Activated CD8-positive, alpha-beta T cell treated with anti-CD3 and anti-CD28 coated beads, Interleukin-2, amount 10 ng/mL, durations not matched to agents 7 days and 5 days (primary cell): ENCODE results near the gene C1orf198. TPM values are rescaled to one million over a fixed set of nuclear protein-coding genes. Genes with fewer than 3 reads are reported as not detected.

Experiments
- ATAC-seq: fragments of 150-1000 bp; cut with Tn5 transposase; one replicate; pipeline ENCODE4 v1.10.0; 2021; ENCODE audit warnings: moderate library complexity
- CTCF ChIA-PET: fragments of 350-600 bp; sonication (Branson Sonifier 250); formaldehyde crosslinking; loops from one replicate; lab custom pipeline; 2021; ENCODE audit warnings: antibody characterized with exemption; lab: Charles Lee
- POLR2A ChIA-PET: fragments of 350-600 bp; sonication (Branson Sonifier 250); formaldehyde crosslinking; loops from one replicate; lab custom pipeline; 2021; ENCODE audit warnings: antibody characterized with exemption; lab: Charles Lee
- DNase-seq: peaks from one replicate; pipeline ENCODE4 v3.0.0-alpha.2; 2020
- H3K27ac Mint-ChIP-seq: one replicate; pipeline ENCODE4 v1.8.0; 2021; ENCODE audit warnings: mild to moderate bottlenecking, mixed read lengths
- H3K27me3 Mint-ChIP-seq: one replicate; pipeline ENCODE4 v1.8.0; 2021; ENCODE audit warnings: low read depth, mixed read lengths
- H3K36me3 Mint-ChIP-seq: one replicate; pipeline ENCODE4 v1.8.0; 2021; ENCODE audit warnings: low read depth, mixed read lengths
- H3K4me1 Mint-ChIP-seq: one replicate; pipeline ENCODE4 v1.8.0; 2021; ENCODE audit warnings: low read depth, mixed read lengths
- H3K4me3 Mint-ChIP-seq: one replicate; pipeline ENCODE4 v1.8.0; 2021; ENCODE audit warnings: mild to moderate bottlenecking, mixed read lengths
- H3K9me3 Mint-ChIP-seq: one replicate; pipeline ENCODE4 v1.8.0; 2022; ENCODE audit warnings: mixed read lengths; ENCODE audit not compliant: insufficient read depth
- total RNA-seq, 2 experiments: library from RNA; stranded (reverse); gene quantifications; one replicate each; pipeline ENCODE4 v1.2.3, GENCODE V29; 2021

C1orf198 gene
- total RNA-seq, 2 experiments from 2014 or later, result 2.5 to 2.6 TPM

GRCh38 chr1:230827081-230827681 is 41.1 kb downstream of the C1orf198 start:
- Mint-ChIP-seq H3K9me3 (no peaks in the 10 kb centered on the region), H3K27me3 (peaks cover 7% of the 10 kb centered on the region), H3K4me1 (no peaks in the 10 kb centered on the region), H3K27ac (no peak overlapping the region), H3K36me3 (no peaks in the 10 kb centered on the region), H3K4me3 (no peak overlapping the region)
- CTCF ChIA-PET, result no interaction called here
- DNase-seq (no peak), ATAC-seq (no peak)
- POLR2A ChIA-PET, result no interaction called here

GRCh38 chr1:230826166-230826875 is 42.0 kb downstream of the C1orf198 start:
- ChIA-PET POLR2A (no interaction called here), CTCF (no interaction called here)
- no peaks in the 10 kb centered on the region for H3K9me3 Mint-ChIP-seq
- H3K36me3 Mint-ChIP-seq, result no peaks in the 10 kb centered on the region
- no peak for ATAC-seq
- no peaks in the 10 kb centered on the region for H3K4me1 Mint-ChIP-seq
- no peak for DNase-seq
- no peak overlapping the region for H3K4me3 Mint-ChIP-seq
- H3K27ac Mint-ChIP-seq, result no peak overlapping the region
- H3K27me3 Mint-ChIP-seq, result peaks cover 4% of the 10 kb centered on the region

- ATAC-seq (no peak), DNase-seq (no peak)
- Mint-ChIP-seq H3K9me3 (no peaks in the 10 kb centered on the region), H3K4me1 (no peaks in the 10 kb centered on the region), H3K27me3 (peaks cover 4% of the 10 kb centered on the region), H3K36me3 (no peaks in the 10 kb centered on the region), H3K4me3 (no peak overlapping the region), H3K27ac (no peak overlapping the region)
- CTCF ChIA-PET, result no interaction called here
- POLR2A ChIA-PET, result no interaction called here
Observed at GRCh38 chr1:230825761-230826160, 42.6 kb downstream of the C1orf198 start.

- Mint-ChIP-seq H3K4me3 (no peak overlapping the region), H3K4me1 (no peaks in the 10 kb centered on the region), H3K9me3 (no peaks in the 10 kb centered on the region), H3K27me3 (peaks cover 3% of the 10 kb centered on the region), H3K36me3 (no peaks in the 10 kb centered on the region), H3K27ac (no peak overlapping the region)
- no peak for DNase-seq
- CTCF ChIA-PET, result no interaction called here
- POLR2A ChIA-PET, result no interaction called here
- ATAC-seq, result no peak
Observed at GRCh38 chr1:230824919-230825721, 43.2 kb downstream of the C1orf198 start.

GRCh38 chr1:230824551-230824918 is 43.8 kb downstream of the C1orf198 start:
- DNase-seq (no peak), ATAC-seq (no peak)
- ChIA-PET CTCF (no interaction called here), POLR2A (no interaction called here)
- H3K36me3 Mint-ChIP-seq, result no peaks in the 10 kb centered on the region
- no peaks in the 10 kb centered on the region for H3K9me3 Mint-ChIP-seq
- H3K4me3 Mint-ChIP-seq, result no peak overlapping the region
- H3K4me1 Mint-ChIP-seq, result no peaks in the 10 kb centered on the region
- no peak overlapping the region for H3K27ac Mint-ChIP-seq
- H3K27me3 Mint-ChIP-seq, result peaks cover 3% of the 10 kb centered on the region

GRCh38 chr1:230823931-230824381 is 44.4 kb downstream of the C1orf198 start:
- no peak overlapping the region for H3K4me3 Mint-ChIP-seq

GRCh38 chr1:230823426-230823825 is 44.9 kb downstream of the C1orf198 start:
- ChIA-PET POLR2A (no interaction called here), CTCF (no interaction called here)
- DNase-seq (no peak), ATAC-seq (no peak)
- Mint-ChIP-seq H3K27me3 (peaks cover 5% of the 10 kb centered on the region), H3K36me3 (no peaks in the 10 kb centered on the region), H3K4me1 (no peaks in the 10 kb centered on the region), H3K27ac (no peak overlapping the region), H3K4me3 (no peak overlapping the region), H3K9me3 (no peaks in the 10 kb centered on the region)

More at GRCh38 chr1:230823931-230824381, 44.4 kb downstream of the C1orf198 start:
- no peak for DNase-seq
- ChIA-PET CTCF (no interaction called here), POLR2A (no interaction called here)
- Mint-ChIP-seq H3K27me3 (peaks cover 5% of the 10 kb centered on the region), H3K27ac (no peak overlapping the region), H3K9me3 (no peaks in the 10 kb centered on the region), H3K4me1 (no peaks in the 10 kb centered on the region), H3K36me3 (no peaks in the 10 kb centered on the region)
- ATAC-seq, result no peak

- CTCF ChIA-PET, result no interaction called here
- H3K27ac Mint-ChIP-seq, result no peak overlapping the region
- no peaks in the 10 kb centered on the region for H3K4me1 Mint-ChIP-seq
- ATAC-seq (no peak), DNase-seq (no peak)
- H3K27me3 Mint-ChIP-seq, result peaks cover 9% of the 10 kb centered on the region
- H3K36me3 Mint-ChIP-seq, result no peaks in the 10 kb centered on the region
- POLR2A ChIA-PET, result no interaction called here
- H3K4me3 Mint-ChIP-seq, result no peak overlapping the region
- no peaks in the 10 kb centered on the region for H3K9me3 Mint-ChIP-seq
Observed at GRCh38 chr1:230822092-230822581, 46.2 kb downstream of the C1orf198 start.

GRCh38 chr1:230821346-230821745 is 47.0 kb downstream of the C1orf198 start:
- ChIA-PET POLR2A (no interaction called here), CTCF (no interaction called here)
- ATAC-seq, result no peak

GRCh38 chr1:230820568-230820967 is 47.8 kb downstream of the C1orf198 start:
- ChIA-PET POLR2A (no interaction called here), CTCF (no interaction called here)
- Mint-ChIP-seq H3K27me3 (peaks cover 13% of the 10 kb centered on the region), H3K4me1 (no peaks in the 10 kb centered on the region), H3K27ac (no peak overlapping the region), H3K36me3 (no peaks in the 10 kb centered on the region), H3K4me3 (no peak overlapping the region), H3K9me3 (no peaks in the 10 kb centered on the region)
- no peak for DNase-seq
- no peak for ATAC-seq

More at GRCh38 chr1:230821346-230821745, 47.0 kb downstream of the C1orf198 start:
- DNase-seq, result no peak
- Mint-ChIP-seq H3K4me1 (no peaks in the 10 kb centered on the region), H3K9me3 (no peaks in the 10 kb centered on the region), H3K27me3 (peaks cover 13% of the 10 kb centered on the region), H3K4me3 (no peak overlapping the region), H3K27ac (no peak overlapping the region), H3K36me3 (no peaks in the 10 kb centered on the region)

- peaks cover 18% of the 10 kb centered on the region for H3K27me3 Mint-ChIP-seq
- no peak overlapping the region for H3K27ac Mint-ChIP-seq
- ATAC-seq (no peak), DNase-seq (no peak)
- POLR2A ChIA-PET, result no interaction called here
- H3K4me3 Mint-ChIP-seq, result no peak overlapping the region
- H3K36me3 Mint-ChIP-seq, result no peaks in the 10 kb centered on the region
- H3K4me1 Mint-ChIP-seq, result no peaks in the 10 kb centered on the region
- H3K9me3 Mint-ChIP-seq, result no peaks in the 10 kb centered on the region
- CTCF ChIA-PET, result no interaction called here
Observed at GRCh38 chr1:230819976-230820375, 48.3 kb downstream of the C1orf198 start.

GRCh38 chr1:230818901-230819300 is 49.4 kb downstream of the C1orf198 start:
- CTCF ChIA-PET, result no interaction called here
- no peak overlapping the region for H3K4me3 Mint-ChIP-seq
- H3K36me3 Mint-ChIP-seq, result no peaks in the 10 kb centered on the region
- H3K9me3 Mint-ChIP-seq, result no peaks in the 10 kb centered on the region
- H3K4me1 Mint-ChIP-seq, result no peaks in the 10 kb centered on the region
- ATAC-seq (no peak), DNase-seq (no peak)
- H3K27me3 Mint-ChIP-seq, result peaks cover 18% of the 10 kb centered on the region
- H3K27ac Mint-ChIP-seq, result no peak overlapping the region
- POLR2A ChIA-PET, result no interaction called here
